ENCODE results near the gene TSPAN31.

DNA sequence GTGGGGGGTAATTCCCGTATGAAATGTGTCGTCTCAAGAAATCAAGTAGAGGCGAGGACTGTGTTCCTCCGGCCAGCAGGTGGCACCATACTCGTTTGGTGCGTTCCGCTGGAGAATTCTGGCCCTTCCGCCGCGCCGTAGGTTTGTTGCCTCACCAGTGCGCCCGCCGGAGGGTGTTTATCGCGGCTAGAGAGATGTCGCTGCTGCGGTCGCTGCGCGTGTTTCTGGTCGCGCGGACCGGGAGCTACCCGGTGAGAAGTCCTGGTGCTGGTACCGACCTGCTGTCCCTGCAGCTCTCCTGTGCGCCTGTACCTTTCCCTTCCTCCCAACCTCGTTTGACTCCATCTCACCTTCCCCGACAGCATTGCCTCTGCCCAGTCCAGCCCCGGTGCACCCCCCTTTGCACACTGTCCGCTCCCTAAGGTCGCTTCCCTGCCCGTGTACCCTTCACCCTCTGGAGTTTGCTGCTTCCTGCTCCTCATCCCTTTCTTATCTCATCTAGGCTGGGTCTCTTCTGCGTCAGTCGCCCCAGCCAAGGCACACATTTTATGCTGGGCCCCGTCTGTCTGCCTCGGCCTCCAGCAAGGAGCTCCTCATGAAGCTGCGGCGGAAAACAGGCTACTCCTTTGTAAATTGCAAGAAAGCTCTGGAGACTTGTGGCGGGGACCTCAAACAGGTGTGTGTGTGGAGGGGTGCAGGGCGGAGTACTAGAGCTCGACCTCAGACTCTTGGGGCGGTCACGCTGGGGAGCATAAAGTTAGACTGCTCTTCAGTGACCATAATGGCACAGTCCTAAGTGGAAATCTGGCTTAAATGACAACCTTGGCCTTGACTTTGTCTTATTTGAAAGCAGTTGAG lies 38.0 kb downstream of the TSPAN31 start, which contains the start of gene TSFM:
- TF ChIP-seq GATA2 (IDR thresholded peaks at IDR 0.05; ENCODE audit: low read depth, low read length) (peak; percentile 46; the same call in 1 of the 2 replicates), GATA3 (IDR thresholded peaks at IDR 0.05; ENCODE audit: low read depth, low read length) (no peak)
